Neural crest cell (in vitro differentiated cells): Measurements from ENCODE around the gene LTA. TPM values are rescaled to one million over a fixed set of nuclear protein-coding genes. Genes with fewer than 3 reads are reported as not detected.

Source experiments
- total RNA-seq: library from RNA; stranded (reverse); gene quantifications from 2 replicates; pipeline ENCODE4 v1.2.1, GENCODE V29; 2021

The LTA gene
- total RNA-seq, 1 donor from 2014 or later: 0.26 TPM

Other genes with a start within 250 kb of the LTA start
- 29.5 and 35.5 TPM in 2 replicates for gene HLA-B, start 215.1 kb upstream of the LTA start, total RNA-seq
- gene MICA, start 168.7 kb upstream of the LTA start, total RNA-seq: 21.1 and 21.7 TPM in 2 replicates
- 0.61 TPM in 1 of 2 replicates, not detected in the other for gene MICB, start 74.1 kb upstream of the LTA start, total RNA-seq
- gene MCCD1, start 43.3 kb upstream of the LTA start, total RNA-seq: not detected in 2 replicates
- 836 and 881 TPM in 2 replicates for gene DDX39B, start 30.3 kb upstream of the LTA start, total RNA-seq
- gene ATP6V1G2, start 25.7 kb upstream of the LTA start, total RNA-seq: 3.3 and 5.1 TPM in 2 replicates
- gene NFKBIL1, start 24.7 kb upstream of the LTA start, total RNA-seq: 25.7 and 28.6 TPM in 2 replicates
- gene TNF, start 3.3 kb downstream of the LTA start, total RNA-seq: not detected in 2 replicates
- not detected in 2 replicates for gene LTB, start 10.1 kb downstream of the LTA start, total RNA-seq
- not detected in 2 replicates for gene LST1, start 14.0 kb downstream of the LTA start, total RNA-seq
- not detected in 2 replicates for gene NCR3, start 20.7 kb downstream of the LTA start, total RNA-seq
- gene AIF1, start 42.9 kb downstream of the LTA start, total RNA-seq: not detected in 2 replicates
- gene PRRC2A, start 48.4 kb downstream of the LTA start, total RNA-seq: 347 and 356 TPM in 2 replicates
- 439 and 459 TPM in 2 replicates for gene BAG6, start 80.4 kb downstream of the LTA start, total RNA-seq
- gene APOM, start 83.6 kb downstream of the LTA start, total RNA-seq: 3.8 and 4.2 TPM in 2 replicates
- 23.5 TPM in 2 replicates for gene C6orf47, start 88.5 kb downstream of the LTA start, total RNA-seq
- gene GPANK1, start 92.7 kb downstream of the LTA start, total RNA-seq: 16.8 and 17.6 TPM in 2 replicates
- gene CSNK2B, start 93.8 kb downstream of the LTA start, total RNA-seq: 185 and 188 TPM in 2 replicates
- 24.0 and 24.2 TPM in 2 replicates for gene LY6G5B, start 97.7 kb downstream of the LTA start, total RNA-seq
- 9.1 and 11.0 TPM in 2 replicates for gene LY6G5C, start 108.8 kb downstream of the LTA start, total RNA-seq
- gene ABHD16A, start 131.0 kb downstream of the LTA start, total RNA-seq: 70.9 and 73.6 TPM in 2 replicates
- gene LY6G6F, start 134.6 kb downstream of the LTA start, total RNA-seq: not detected in 2 replicates
- gene LY6G6D, start 143.1 kb downstream of the LTA start, total RNA-seq: not detected in 2 replicates
- gene LY6G6C, start 149.5 kb downstream of the LTA start, total RNA-seq: 1.2 TPM in 2 replicates
- not detected in 2 replicates for gene MPIG6B, start 151.1 kb downstream of the LTA start, total RNA-seq
- 186 and 194 TPM in 2 replicates for gene DDAH2, start 157.0 kb downstream of the LTA start, total RNA-seq
- 305 and 313 TPM in 2 replicates for gene CLIC1, start 164.2 kb downstream of the LTA start, total RNA-seq
- gene MSH5, start 167.7 kb downstream of the LTA start, total RNA-seq: 79.5 and 86.2 TPM in 2 replicates
- gene SAPCD1, start 190.4 kb downstream of the LTA start, total RNA-seq: 21.3 and 25.1 TPM in 2 replicates
- gene VWA7, start 205.0 kb downstream of the LTA start, total RNA-seq: 2.0 and 2.7 TPM in 2 replicates
- 162 and 163 TPM in 2 replicates for gene VARS1, start 223.5 kb downstream of the LTA start, total RNA-seq
- gene LSM2, start 234.7 kb downstream of the LTA start, total RNA-seq: 122 and 135 TPM in 2 replicates
- gene HSPA1L, start 243.0 kb downstream of the LTA start, total RNA-seq: 1.5 and 1.8 TPM in 2 replicates
- 70.3 and 72.3 TPM in 2 replicates for gene HSPA1A, start 243.3 kb downstream of the LTA start, total RNA-seq